ENCODE data around the gene GJC3.
"Not testable (repeated sequence)": the region's sequence is repeated elsewhere in the genome, so short reads cannot be mapped to it uniquely, and the experiment has no call there.

DNA sequence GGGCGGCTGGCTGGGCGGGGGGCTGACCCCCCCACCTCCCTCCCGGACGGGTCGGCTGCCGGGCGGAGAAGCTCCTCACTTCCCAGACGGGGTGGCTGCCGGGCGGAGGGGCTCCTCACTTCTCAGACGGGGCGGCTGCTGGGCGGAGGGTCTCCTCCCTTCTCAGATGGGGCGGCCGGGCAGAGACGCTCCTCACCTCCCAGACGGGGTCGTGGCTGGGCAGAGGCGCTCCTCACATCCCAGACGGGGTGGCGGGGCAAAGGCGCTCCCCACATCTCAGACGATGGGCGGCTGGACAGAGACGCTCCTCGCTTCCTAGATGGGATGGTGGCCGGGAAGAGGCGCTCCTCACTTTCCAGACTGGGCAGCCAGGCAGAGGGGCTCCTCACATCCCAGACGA, 41.1 kb downstream of the GJC3 start:
- TF ChIP-seq, protein P1, sequence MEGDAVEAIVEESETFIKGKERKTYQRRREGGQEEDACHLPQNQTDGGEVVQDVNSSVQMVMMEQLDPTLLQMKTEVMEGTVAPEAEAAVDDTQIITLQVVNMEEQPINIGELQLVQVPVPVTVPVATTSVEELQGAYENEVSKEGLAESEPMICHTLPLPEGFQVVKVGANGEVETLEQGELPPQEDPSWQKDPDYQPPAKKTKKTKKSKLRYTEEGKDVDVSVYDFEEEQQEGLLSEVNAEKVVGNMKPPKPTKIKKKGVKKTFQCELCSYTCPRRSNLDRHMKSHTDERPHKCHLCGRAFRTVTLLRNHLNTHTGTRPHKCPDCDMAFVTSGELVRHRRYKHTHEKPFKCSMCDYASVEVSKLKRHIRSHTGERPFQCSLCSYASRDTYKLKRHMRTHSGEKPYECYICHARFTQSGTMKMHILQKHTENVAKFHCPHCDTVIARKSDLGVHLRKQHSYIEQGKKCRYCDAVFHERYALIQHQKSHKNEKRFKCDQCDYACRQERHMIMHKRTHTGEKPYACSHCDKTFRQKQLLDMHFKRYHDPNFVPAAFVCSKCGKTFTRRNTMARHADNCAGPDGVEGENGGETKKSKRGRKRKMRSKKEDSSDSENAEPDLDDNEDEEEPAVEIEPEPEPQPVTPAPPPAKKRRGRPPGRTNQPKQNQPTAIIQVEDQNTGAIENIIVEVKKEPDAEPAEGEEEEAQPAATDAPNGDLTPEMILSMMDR (IDR thresholded peaks at IDR 0.05): not testable (repeated sequence)
- TF ChIP-seq POLR2A (IDR thresholded peaks at IDR 0.05): not testable (repeated sequence)

All from Peyer's patch (tissue), 4 donors.